Measurements from ENCODE around the gene MMEL1. TPM values are rescaled to one million over a fixed set of nuclear protein-coding genes. Genes with fewer than 3 reads are reported as not detected.

Gene MMEL1
- total and polyA plus RNA-seq, 2 of the 13 experiments (the other 11 are each of a cell fraction or from before 2014, with no cell fraction given): 0.48 TPM; not detected in 1

DNA sequence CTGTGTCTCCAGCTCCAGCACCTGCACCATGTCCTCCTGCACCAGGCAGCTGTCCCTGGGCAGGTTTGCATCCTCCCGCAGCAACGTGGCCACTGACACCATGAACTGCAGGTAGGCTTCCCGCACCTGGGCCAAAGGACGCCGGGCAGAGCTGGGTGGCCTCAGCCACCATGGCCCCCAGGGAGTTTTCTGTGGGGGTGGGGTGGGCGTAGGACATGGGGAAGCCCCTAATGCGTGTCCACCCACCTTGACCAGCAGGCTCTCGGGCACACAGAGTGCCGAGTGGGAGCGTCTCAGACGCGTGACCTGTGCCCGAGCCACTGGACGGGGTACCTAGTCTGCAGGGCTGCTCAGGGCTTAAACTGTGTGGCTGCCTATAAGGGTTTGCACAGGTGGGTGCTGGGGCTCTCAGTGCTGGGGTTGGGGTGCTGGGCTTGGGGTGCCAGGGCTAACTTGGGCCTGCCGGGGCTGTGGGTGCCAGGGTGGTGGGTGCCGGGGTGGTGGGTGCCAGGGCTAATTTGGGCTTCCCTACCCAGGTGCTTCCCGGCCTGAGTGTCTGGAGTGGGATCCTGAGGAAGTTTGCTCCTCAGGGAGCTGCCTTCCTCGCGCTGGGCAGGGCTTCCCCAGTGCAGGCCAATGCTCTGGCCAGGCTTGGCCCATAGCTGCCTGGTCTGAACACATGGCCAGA is 28.5 kb downstream of the MMEL1 start:
- intact Hi-C loops (cut with micrococcal nuclease; ENCODE audit: unreplicated experiment) (no loop called here), in situ Hi-C loops (cut with HindIII; ENCODE audit: extremely low pct_ligation_motif_present, low pct_unique_long_range_greater_than_20kb) (no loop called here)
- TF ChIP-seq ZNF678 (CRISPR knock-in tag; IDR thresholded peaks at IDR 0.05): no peak
- TF ChIP-seq, protein P1, sequence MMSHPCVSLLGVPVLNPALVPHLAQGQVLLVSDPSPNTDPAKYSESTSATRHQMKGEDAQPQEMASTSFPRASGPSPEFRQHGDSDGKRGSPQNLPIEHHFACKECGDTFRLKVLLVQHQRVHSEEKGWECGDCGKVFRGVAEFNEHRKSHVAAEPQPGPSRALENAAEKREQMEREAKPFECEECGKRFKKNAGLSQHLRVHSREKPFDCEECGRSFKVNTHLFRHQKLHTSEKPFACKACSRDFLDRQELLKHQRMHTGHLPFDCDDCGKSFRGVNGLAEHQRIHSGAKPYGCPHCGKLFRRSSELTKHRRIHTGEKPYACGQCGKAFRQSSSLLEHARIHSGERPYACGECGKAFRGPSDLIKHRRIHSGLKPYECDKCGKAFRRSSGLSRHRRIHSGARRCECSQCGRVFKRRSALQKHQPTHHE (CRISPR knock-in tag; IDR thresholded peaks at IDR 0.05; ENCODE audit: borderline replicate concordance): no peak
- no peak for FAIRE-seq
- Histone ChIP-seq H3K79me2 (ENCODE audit: insufficient read depth, low read length) (no peaks in the 10 kb centered on the region), H2AFZ (ENCODE audit: low read length) (no peak overlapping the region), H3K4me2 (ENCODE audit: low read depth, low read length) (no peak overlapping the region), H3K9me3 (ENCODE audit: low read length) (no peaks in the 10 kb centered on the region), H3K36me3 (replicated peaks in 1 of 2; ENCODE audit: control insufficient read depth in 1 of 2, insufficient read depth in 2 of 2, low read length in 2 of 2) (no peaks in the 10 kb centered on the region), H4K20me1 (ENCODE audit: insufficient read depth, low read length) (no peaks in the 10 kb centered on the region), H3K4me1 (ENCODE audit: insufficient read depth, low read length) (no peaks in the 10 kb centered on the region), H3K27ac (ENCODE audit: extremely low read length, insufficient read depth, low read length) (no peak overlapping the region), H3K9ac (ENCODE audit: insufficient read depth, low read depth, low read length) (no peak overlapping the region), H3K4me3 (replicated peaks in 1 of 3; ENCODE audit: insufficient read depth in 1 of 3, low read depth in 2 of 3, low read length in 3 of 3) (no peak overlapping the region), H3K27me3 (ENCODE audit: control insufficient read depth in 1 of 2, insufficient read depth in 2 of 2, low read length in 2 of 2) (peaks cover 9 to 58% of the 10 kb centered on the region in 2 experiments; a peak in 4 of 5 replicates)
- POLR2A ChIA-PET: interaction anchor here (0.6 kb wide), 1 partner anchor 33 kb away, joined by 3 read pairs; no protein-coding TSS in a partner anchor
- ATAC-seq: peak; percentile 26; the same call in 2 of the 3 replicates
- BruUV-seq (replicated peaks): no TSS peak
- WGBS (ENCODE audit: low lambda C conversion rate): 0% methylated on average over 2 of the region's 19 CpGs
- no peak for DNase-seq (ENCODE audit: low spot score)
- CTCF ChIA-PET (ENCODE audit: low intra/inter-chr PET ratio, low total read pairs): no interaction called here

DNA sequence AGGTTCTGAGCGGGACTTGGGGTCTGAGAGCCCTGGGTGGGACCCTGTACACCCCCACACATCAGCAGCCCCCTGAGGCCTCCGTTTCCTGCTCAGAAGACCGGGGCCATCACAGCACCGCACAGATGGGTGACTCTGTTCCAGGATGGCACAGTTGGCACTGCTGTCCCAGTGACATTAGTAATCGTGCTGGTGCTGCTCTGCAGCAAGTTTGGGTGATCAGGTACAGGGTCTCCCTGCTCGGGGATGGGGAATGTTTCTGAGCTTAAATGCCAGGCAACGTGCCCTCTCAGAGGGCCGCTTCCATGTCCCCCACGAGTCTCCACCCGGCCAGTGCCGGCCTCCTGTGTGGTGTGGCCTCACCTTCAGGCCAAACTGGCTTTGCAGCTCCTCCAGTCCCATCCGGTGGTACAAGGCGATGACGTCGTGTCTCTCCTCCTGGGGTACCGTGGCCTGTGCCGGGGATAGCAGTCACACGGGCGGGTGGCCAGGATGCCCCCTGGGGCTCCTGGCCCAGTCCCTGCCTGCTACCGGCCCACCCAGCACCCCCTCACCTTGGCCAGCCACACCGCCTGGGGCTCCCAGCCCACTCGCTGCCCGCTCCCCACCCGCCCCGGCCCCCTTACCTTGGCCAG is 29.2 kb downstream of the MMEL1 start:
- H3K4me2 ChIP-seq (ENCODE audit: low read depth, low read length): no peak overlapping the region
- H3K27ac ChIP-seq (ENCODE audit: extremely low read length, insufficient read depth, low read length): no peak overlapping the region
- no peaks in the 10 kb centered on the region for H4K20me1 ChIP-seq (ENCODE audit: insufficient read depth, low read length)
- BruUV-seq (replicated peaks): no TSS peak
- no peak overlapping the region for H3K4me3 ChIP-seq (replicated peaks in 1 of 3; ENCODE audit: insufficient read depth in 1 of 3, low read depth in 2 of 3, low read length in 3 of 3)
- H3K79me2 ChIP-seq (ENCODE audit: insufficient read depth, low read length): no peaks in the 10 kb centered on the region
- CTCF ChIA-PET (ENCODE audit: low intra/inter-chr PET ratio, low total read pairs): no interaction called here
- in situ Hi-C loops (cut with HindIII; ENCODE audit: extremely low pct_ligation_motif_present, low pct_unique_long_range_greater_than_20kb) (no loop called here), intact Hi-C loops (cut with micrococcal nuclease; ENCODE audit: unreplicated experiment) (no loop called here)
- no peak for DNase-seq (ENCODE audit: low spot score)
- ATAC-seq: no peak
- no CpG with 5 or more reads among the region's 25 CpGs for WGBS (ENCODE audit: low lambda C conversion rate)
- peaks cover 9 to 55% of the 10 kb centered on the region in 2 experiments; a peak in 4 of 5 replicates for H3K27me3 ChIP-seq (ENCODE audit: control insufficient read depth in 1 of 2, insufficient read depth in 2 of 2, low read length in 2 of 2)
- no peaks in the 10 kb centered on the region for H3K36me3 ChIP-seq (replicated peaks in 1 of 2; ENCODE audit: control insufficient read depth in 1 of 2, insufficient read depth in 2 of 2, low read length in 2 of 2)
- H3K9ac ChIP-seq (ENCODE audit: insufficient read depth, low read depth, low read length): no peak overlapping the region
- H3K9me3 ChIP-seq (ENCODE audit: low read length): no peaks in the 10 kb centered on the region
- POLR2A ChIA-PET: interaction anchor here (0.6 kb wide), 1 partner anchor 33 kb away, joined by 3 read pairs; no protein-coding TSS in a partner anchor
- H2AFZ ChIP-seq (ENCODE audit: low read length): no peak overlapping the region
- H3K4me1 ChIP-seq (ENCODE audit: insufficient read depth, low read length): no peaks in the 10 kb centered on the region
- FAIRE-seq: no peak
- TF ChIP-seq, protein P2, sequence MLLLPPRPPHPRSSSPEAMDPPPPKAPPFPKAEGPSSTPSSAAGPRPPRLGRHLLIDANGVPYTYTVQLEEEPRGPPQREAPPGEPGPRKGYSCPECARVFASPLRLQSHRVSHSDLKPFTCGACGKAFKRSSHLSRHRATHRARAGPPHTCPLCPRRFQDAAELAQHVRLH (CRISPR knock-in tag; IDR thresholded peaks at IDR 0.05; ENCODE audit: borderline replicate concordance, low read depth): no peak
- TF ChIP-seq, protein P3, sequence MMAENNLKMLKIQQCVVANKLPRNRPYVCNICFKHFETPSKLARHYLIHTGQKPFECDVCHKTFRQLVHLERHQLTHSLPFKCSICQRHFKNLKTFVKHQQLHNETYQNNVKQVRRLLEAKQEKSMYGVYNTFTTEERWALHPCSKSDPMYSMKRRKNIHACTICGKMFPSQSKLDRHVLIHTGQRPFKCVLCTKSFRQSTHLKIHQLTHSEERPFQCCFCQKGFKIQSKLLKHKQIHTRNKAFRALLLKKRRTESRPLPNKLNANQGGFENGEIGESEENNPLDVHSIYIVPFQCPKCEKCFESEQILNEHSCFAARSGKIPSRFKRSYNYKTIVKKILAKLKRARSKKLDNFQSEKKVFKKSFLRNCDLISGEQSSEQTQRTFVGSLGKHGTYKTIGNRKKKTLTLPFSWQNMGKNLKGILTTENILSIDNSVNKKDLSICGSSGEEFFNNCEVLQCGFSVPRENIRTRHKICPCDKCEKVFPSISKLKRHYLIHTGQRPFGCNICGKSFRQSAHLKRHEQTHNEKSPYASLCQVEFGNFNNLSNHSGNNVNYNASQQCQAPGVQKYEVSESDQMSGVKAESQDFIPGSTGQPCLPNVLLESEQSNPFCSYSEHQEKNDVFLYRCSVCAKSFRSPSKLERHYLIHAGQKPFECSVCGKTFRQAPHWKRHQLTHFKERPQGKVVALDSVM (CRISPR knock-in tag; IDR thresholded peaks at IDR 0.05): no peak
- TF ChIP-seq, protein P4, sequence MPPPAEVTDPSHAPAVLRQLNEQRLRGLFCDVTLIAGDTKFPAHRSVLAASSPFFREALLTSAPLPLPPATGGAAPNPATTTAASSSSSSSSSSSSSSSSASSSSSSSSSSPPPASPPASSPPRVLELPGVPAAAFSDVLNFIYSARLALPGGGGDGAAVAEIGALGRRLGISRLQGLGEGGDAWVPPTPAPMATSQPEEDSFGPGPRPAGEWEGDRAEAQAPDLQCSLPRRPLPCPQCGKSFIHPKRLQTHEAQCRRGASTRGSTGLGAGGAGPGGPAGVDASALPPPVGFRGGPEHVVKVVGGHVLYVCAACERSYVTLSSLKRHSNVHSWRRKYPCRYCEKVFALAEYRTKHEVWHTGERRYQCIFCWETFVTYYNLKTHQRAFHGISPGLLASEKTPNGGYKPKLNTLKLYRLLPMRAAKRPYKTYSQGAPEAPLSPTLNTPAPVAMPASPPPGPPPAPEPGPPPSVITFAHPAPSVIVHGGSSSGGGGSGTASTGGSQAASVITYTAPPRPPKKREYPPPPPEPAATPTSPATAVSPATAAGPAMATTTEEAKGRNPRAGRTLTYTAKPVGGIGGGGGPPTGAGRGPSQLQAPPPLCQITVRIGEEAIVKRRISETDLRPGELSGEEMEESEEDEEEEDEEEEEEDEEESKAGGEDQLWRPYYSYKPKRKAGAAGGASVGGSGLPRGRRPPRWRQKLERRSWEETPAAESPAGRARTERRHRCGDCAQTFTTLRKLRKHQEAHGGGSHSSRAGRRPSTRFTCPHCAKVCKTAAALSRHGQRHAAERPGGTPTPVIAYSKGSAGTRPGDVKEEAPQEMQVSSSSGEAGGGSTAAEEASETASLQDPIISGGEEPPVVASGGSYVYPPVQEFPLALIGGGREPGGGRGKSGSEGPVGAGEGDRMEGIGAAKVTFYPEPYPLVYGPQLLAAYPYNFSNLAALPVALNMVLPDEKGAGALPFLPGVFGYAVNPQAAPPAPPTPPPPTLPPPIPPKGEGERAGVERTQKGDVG (CRISPR knock-in tag; IDR thresholded peaks at IDR 0.05; ENCODE audit: borderline replicate concordance): no peak
- TF ChIP-seq EEA1 (CRISPR knock-in tag; IDR thresholded peaks at IDR 0.05; ENCODE audit: borderline replicate concordance): no peak
- TF ChIP-seq TAF1 (CRISPR knock-in tag; IDR thresholded peaks at IDR 0.05): no peak
- no peak for TF ChIP-seq CBX2 (IDR thresholded peaks at IDR 0.05; ENCODE audit: low read depth, low read length)
- no peak for TF ChIP-seq CBX2 (CRISPR knock-in tag; IDR thresholded peaks at IDR 0.05; ENCODE audit: low read depth)

All from HepG2 (cell line).